ENCODE results near the gene ITGA8.
"Not testable (repeated sequence)": the region's sequence is repeated elsewhere in the genome, so short reads cannot be mapped to it uniquely, and the experiment has no call there.

The ITGA8 gene

GRCh38 chr10:15684768-15685167 is 35.0 kb downstream of the ITGA8 start:
- DNase-seq (ENCODE audit: low read depth, low spot score), result no peak

DNA sequence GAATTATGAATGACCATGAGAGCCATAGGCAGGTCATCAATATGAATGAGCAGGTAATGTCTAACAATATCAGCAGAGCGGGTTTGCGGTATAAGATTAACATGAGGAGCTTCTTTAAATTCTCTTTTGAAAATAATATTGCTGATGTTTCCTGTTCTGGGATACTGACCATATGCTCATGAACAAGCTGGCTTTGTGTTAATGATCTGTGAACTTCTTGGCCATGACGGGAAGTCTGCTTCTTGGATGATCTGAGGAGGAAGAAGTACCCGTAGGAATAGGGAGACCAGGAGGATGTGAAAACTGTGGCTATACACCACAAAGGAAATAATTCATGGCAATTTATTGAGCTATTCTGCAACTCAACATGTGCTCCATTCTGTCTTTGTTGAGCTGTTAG is 38.6 kb downstream of the ITGA8 start:
- DNase-seq (ENCODE audit: low read depth, low spot score), result no peak

DNA sequence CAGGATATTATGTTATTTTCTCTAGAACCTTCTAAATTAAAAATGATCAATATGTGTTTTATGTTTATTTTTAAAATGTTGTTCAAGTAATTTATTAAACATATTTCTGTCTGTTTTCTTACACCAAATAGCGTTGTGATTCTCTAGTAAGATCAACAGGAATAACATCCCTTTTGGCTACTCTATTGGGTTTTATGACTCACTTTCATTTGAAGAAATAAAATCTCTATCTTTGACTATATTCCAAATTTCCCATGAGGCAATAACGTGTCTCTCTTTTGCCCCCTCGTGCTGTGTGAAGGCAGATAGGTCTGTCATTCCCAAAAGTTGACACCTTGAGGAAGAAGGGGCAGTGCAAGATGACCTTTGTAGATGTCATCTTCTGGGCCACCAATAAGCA is 40.9 kb downstream of the ITGA8 start:
- DNase-seq (ENCODE audit: low read depth, low spot score), result no peak

GRCh38 chr10:15672469-15672868 is 47.3 kb downstream of the ITGA8 start:
- DNase-seq (ENCODE audit: low read depth, low spot score), result no peak

GRCh38 chr10:15670880-15671279 is 48.8 kb downstream of the ITGA8 start:
- DNase-seq (ENCODE audit: low read depth, low spot score), result no peak

- no peak for DNase-seq (ENCODE audit: low read depth, low spot score)
These were observed 58.1 kb downstream of the ITGA8 start for GRCh38 chr10:15661574-15661973.

DNA sequence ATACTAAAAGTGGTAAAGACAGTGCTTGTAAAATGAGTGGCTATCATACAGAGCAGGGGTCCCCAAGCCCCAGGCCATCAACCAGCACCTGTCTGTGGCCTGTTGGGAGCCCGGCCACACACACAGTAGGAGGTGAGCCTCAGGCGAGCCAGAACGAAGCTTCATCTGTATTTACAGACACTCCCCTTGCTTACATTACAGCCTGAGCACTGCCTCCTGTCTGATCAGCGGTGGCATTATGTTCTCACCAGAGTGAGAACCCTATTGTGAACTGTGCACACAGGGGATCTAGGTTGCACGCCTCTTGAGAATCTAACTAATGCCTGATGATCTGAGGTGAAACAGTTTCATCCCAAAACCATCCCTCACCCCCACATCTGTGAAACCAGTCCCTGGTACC is 58.7 kb downstream of the ITGA8 start:
- DNase-seq (ENCODE audit: low read depth, low spot score), result no peak

DNA sequence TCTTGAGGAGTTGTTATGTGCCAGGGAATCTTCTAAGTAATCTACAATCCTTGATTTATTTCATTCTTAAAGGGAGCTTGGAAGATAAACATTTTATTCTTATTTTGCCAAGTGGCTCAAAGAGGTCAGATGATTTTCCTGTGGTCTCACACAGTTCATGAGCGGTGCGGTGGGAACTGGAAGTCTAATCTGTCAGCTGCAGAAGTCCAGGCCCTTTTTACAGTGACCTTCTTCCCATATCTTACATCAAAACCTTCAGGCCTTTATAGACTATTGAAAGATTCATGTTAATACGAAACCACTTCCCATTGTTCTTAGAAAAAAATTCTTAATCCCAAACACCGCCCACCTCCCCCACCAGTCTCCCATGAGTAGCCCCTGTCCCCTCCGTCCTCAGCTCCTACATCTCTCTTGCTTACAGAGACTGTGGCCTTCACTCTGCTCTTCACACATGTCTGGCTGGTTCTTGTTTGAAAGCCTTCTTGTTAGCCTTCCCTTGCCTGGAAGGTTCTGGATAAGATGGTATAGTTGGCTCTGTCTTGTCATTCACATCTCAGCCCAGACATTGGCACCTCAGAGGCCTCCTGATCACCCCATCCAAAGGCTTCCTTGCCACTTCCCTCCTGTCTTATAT is 61.5 kb downstream of the ITGA8 start:
- DNase-seq (ENCODE audit: low read depth, low spot score), result no peak

GRCh38 chr10:15652757-15653156 is 67.0 kb downstream of the ITGA8 start:
- no peak for DNase-seq (ENCODE audit: low read depth, low spot score)

- no peak for DNase-seq (ENCODE audit: low read depth, low spot score)
These were observed 67.6 kb downstream of the ITGA8 start for GRCh38 chr10:15652117-15652516.

- no peak for DNase-seq (ENCODE audit: low read depth, low spot score)
These were observed 68.5 kb downstream of the ITGA8 start for GRCh38 chr10:15651175-15651574.

- DNase-seq (ENCODE audit: low read depth, low spot score), result no peak
These were observed 77.6 kb downstream of the ITGA8 start for GRCh38 chr10:15642095-15642494.

GRCh38 chr10:15640536-15641085 is 79.1 kb downstream of the ITGA8 start:
- DNase-seq (ENCODE audit: low read depth, low spot score), result no peak

GRCh38 chr10:15636446-15636845 is 83.3 kb downstream of the ITGA8 start:
- DNase-seq (ENCODE audit: low read depth, low spot score), result no peak

- no peak for DNase-seq (ENCODE audit: low read depth, low spot score)
These were observed 87.1 kb downstream of the ITGA8 start for GRCh38 chr10:15632456-15633091.

- DNase-seq (ENCODE audit: low read depth, low spot score), result not testable (repeated sequence)
These were observed 88.5 kb downstream of the ITGA8 start for GRCh38 chr10:15631205-15631604.

- no peak for DNase-seq (ENCODE audit: low read depth, low spot score)
These were observed 89.4 kb downstream of the ITGA8 start for GRCh38 chr10:15630353-15630752.

DNA sequence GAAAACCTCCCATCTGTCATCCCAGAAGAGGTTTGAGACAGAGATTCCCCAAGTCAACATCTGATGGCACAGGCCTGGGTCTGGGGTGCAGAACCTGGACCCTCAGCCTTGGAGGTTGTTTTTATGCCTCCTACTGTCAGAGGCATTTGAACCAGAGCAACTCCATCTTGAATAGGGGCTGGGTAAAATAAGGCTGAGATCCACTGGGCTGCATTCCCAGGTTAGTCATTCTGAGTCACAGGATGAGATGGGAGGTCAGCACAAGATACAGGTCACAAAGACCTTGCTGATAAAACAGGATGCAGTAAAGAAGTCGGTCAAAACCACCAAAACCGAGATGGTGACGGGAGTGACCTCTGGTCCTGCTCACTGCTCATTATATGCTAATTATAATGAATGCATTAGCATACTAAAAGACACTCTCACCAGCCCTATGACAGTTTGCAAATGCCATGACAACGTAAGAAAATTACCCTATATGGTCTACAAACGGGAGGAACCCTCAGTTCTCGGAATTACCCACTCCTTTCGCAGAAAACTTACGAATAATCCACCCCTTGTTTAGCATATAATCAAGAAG is 92.0 kb downstream of the ITGA8 start:
- DNase-seq (ENCODE audit: low read depth, low spot score), result no peak

DNA sequence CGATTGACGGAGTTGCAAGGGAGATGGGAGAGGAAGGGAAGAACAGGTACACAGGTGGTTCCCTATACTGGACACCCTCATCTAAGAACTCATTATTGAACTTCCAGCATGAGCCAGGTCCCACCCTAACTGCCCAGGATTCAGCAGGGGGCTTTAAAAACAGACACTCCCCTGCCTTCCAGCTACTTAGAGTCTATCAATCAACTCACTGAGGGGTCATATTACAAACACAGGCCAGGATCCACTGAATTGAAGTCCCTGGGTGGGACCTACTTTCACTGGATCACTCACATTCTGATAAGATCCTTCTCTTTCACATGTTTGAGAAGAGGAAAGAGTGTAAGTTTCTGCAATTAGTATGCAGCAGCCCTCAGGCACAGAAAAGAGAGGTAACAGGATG is 92.8 kb downstream of the ITGA8 start:
- DNase-seq (ENCODE audit: low read depth, low spot score), result no peak

DNA sequence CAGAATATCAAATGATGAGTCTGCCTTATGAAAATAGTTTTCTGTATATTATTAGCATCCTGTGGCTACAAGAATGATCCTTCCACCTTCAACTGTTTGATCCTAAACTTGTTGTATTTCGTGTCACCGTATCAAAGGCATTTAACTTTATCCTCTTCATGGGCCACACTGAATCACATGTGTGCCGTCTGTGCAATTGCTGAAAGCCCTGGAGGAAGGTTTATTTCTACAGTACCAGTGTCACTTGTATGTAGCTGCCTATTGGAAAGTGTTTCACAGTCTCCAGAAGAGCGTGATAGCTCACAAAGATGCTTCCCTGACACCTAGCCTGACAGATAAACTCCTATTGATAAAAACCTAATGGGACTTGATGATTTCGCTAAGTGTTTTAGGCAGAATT is 94.5 kb downstream of the ITGA8 start:
- DNase-seq (ENCODE audit: low read depth, low spot score), result no peak

GRCh38 chr10:15624401-15625196 is 95.1 kb downstream of the ITGA8 start:
- no peak for DNase-seq (ENCODE audit: low read depth, low spot score)

DNA sequence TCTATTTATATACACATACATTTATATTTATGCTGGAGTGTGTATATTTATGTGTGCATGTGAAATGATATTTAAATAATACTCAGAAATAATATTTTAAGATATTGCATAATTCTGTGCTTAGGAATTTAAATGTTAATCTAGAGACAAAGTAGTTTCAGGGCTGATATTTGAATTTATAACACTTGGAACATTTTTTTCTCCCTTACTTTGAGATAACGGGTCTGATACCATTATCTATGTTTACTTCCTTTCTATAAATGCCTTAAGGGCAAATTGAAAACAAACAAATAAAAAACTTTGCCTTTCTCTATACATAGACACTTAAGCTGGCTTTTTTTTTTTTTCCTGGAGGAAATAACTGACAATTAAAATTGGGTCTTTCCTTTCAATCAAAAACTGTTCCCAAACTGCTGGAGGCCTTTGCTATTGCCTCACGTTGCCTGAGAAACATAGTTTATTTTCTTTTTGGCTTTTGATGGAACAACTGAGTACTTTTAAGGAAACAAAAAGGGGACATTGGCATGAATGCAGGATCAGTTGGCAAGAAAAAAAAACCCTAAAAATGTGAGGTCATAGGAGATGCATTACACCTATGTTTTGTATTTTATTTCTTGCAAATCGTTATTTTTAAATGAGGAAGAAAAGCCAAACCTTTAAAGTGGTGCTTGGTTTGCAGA is 98.7 kb downstream of the ITGA8 start:
- DNase-seq (ENCODE audit: low read depth, low spot score), result no peak
